ENCODE data around the gene FGF14.

FGF14 gene

GRCh38 chr13:102237230-102237629 is 164.6 kb downstream of the FGF14 start:
- DNase-seq: no peak

DNA sequence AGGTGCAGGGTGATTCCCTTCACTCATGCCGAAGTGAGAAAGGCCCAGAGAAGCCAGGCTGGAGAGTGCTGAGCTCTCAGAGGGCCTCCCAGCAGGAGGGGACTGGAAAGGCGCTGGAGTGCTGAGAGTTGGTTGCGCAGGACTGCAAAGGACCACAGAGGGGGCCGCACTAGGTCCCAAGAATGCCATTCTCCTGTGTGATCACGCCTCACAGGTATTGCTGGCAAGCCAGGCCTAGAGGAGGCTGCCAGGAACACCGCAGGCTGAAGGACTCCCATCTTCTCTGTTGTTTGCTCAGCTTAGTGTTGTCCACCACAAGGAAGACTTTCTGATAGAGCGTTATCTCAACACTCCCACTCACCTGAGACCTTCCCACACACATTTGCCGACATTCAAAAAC is 165.0 kb downstream of the FGF14 start:
- no peak for DNase-seq

DNA sequence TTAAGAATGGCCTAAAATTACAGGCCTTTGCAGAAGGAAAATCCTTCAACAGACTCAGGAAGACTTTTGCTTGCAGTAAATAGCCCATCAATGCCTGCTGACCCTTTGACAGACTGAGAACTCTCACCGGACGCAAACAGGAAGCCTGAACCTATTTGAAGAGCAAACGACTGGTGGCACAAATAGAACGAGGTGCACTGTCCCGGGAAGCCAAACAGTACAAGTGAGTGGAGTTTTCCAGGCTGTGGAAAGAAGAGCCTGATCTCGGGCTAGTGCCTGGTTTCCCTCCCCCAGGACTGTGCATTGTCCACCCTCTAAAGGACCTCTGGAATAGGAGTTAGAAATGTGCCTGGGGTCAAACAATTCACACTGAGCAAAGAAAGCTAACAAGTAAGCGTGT is 165.5 kb downstream of the FGF14 start:
- DNase-seq: no peak

DNA sequence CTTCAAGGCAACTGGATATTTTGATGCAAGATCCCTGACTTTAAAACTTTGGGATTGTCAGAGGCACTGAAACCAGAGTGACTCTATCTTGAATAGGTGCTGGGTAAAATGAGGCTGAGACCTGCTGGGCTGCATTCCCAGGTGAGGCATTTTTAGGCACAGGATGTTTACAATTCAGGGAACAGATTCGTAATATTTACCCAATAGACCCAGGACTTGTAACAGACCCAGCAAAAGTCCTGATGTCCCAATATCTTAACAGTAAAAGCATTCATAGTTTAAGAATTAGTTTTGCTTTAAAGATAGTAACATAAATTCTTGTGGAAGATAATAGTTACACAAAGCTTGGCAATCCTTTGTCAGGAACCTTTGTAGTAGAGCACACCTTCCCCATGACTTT is 166.2 kb downstream of the FGF14 start:
- DNase-seq: no peak

DNA sequence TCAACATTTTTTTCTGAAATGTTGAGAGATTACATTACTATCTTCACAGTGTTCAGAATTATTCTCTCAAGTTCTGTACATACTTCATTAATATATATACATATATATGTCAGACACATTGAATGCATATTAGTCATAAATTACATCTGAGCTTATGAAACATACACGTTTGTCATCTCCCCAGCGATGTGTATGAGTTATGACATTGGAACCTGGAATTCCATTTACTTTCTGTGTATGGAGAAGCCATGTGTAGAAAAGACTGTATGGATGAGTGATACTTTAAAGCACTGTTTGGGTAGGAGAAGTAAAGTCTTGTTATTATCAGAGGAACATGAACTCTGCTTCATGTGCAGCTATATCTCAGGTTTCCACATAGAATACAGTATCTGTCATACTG is 167.2 kb downstream of the FGF14 start:
- DNase-seq: no peak

GRCh38 chr13:102233566-102234208 is 168.2 kb downstream of the FGF14 start:
- DNase-seq: no peak

DNA sequence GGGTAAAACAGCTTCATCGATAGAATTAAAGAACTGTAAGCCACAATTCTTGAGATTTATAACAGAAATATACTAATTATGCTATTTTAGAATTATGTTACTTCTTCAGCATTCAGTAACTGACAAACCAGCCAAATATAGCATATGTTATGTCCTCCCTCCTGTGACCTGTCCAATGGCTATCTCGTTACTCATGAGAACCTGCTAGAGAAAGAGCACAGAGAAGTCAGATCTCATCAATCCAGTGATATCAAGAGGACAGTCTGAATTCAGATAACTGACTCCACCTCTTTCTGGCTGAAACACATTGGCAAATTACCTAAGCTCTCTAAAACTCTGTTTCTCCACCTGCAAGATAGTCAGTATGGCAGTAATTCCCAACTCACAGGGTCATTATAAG is 170.4 kb downstream of the FGF14 start:
- no peak for DNase-seq

- DNase-seq: no peak
These were observed 174.1 kb downstream of the FGF14 start for GRCh38 chr13:102227741-102228140.

DNA sequence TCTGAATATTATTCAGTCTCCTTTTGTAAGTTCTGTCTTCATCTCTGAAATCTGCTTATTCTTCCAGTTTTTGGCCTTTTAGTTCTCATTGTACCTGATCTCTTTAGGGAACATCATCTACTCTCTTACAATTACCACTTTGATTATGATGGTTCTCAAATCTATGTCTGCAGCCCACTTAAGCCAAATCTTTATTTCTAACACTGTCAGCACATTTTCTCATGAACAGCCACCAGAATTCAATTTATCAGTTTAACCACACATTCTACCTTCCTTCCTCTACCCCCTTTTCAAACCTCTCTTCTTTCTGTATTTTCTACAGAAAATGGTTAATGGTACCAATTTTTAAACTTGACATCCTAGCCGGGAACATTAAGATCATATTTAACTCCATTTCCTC is 175.3 kb downstream of the FGF14 start:
- no peak for DNase-seq

DNA sequence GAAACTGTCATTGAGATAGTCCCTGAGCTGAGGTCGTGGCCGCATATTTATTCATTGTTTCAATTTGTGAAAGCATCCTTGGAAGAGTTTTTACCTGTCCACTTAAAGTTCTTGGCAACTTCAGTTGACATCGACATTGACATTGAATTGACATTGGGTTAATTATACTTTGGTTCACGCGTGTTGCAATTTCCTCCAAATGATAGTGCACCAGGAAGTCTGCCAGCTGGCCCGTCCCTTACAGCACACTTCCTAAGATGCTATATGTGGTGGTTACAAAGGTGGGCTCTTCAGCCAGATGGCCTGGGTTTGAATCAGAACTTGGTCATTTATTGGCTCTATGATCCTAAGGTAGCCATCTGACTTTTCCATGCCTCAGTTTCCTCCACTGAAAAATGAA is 176.0 kb downstream of the FGF14 start:
- no peak for DNase-seq

DNA sequence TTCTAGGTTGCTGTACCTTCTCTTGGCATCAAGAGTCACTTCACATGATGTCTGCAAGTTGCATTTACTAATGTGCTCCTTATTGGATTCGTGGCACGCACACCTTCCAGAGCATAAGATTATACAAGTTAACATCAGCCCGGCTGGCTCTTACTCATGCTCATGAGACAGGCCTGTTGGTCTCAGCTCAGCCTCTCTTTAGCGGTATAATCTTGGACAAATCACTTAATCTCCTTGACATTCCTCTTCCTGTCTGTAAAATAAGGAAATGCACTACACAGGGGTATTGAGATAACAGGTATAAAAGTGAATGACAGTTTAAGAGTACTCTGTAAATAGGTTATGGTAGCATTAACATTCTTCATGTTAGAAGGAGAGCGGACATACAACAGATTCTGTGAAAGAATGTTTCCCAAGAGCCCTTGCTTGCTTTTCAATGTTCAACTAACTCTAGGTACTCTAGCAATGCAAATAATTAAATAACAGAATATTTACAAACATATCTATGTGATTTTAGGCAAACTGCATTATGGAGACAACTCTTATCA is 181.1 kb downstream of the FGF14 start:
- DNase-seq: no peak

- no peak for DNase-seq
These were observed 186.9 kb downstream of the FGF14 start for GRCh38 chr13:102214956-102215355.

DNA sequence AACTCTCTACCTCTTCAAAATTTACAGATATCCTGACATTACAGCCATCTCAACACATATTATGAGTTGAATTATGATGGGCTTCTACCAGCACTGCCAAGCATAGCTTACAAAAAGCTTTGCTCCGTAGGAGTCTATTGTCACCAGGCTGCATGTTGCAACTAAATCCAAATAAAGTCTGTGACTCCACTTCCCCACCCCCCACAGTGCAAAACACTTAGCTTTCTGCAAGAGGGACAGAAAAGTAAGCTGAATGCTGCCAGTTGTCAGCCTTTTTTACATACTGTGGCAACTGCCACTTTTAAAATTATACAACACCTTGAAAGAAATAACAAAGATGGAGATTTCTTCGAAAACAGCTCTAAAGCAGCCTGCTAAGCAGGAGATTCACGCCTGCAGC is 189.1 kb downstream of the FGF14 start:
- DNase-seq: no peak

GRCh38 chr13:102208347-102208746 is 193.5 kb downstream of the FGF14 start:
- no peak for DNase-seq

GRCh38 chr13:102207680-102208342 is 194.0 kb downstream of the FGF14 start:
- no peak for DNase-seq

DNA sequence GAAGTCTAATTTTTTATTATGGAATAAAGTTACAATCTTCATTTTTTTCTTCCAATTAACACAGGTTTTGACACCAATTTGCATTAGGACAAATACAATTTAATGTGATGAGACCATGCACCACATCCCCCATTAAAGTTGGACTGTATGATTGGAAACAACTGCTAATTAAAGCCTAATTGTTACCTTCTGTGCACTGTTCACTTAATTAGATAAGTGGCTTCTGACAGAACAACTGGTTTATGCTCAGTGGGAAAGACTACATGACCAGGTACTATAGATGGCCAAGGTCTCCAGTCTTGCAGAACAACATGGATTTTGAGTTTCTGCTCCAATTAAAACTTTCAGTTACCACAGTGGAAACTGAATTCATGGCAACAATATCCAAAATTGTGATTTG is 198.1 kb downstream of the FGF14 start:
- DNase-seq: no peak

DNA sequence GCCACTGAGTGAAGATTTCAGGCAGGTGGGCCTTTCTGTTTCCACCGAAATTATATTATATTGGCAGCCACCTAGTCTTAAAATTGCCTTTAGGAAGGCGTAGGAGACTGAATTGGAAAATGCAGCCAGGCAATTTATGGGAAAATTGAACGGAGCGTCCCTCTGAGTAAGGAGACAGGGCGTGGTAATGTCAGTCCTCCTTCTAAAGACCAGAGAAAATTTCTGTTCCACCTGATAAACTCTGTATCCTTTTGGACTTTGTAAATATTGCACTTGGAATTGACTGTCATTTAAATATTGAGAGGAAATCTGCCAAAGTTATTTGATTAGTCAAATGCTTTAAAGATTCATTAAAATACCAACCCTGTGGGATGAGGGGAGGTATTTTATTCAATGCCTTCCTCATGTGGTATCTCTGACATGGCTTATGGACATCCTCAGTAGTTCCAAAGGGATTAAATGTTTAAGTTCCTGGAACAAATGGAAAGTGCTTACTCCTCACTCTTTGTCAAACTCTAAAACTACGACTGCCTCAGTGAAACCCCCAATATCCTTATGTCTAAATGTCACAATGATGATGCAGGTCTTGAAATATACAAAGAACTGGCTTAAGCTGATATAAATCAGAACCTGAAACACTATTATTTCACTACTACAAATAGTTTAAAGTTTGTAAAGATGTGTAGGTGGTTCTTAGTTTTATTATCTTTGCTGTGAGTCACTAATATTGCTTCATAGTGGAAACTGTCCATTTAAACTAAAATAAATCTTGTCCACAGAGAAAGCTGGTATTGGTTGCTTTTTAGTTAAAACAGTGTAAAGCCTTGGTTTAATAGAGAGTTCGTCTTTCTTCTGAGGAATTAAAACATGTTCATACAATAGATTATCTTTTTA is 203.2 kb downstream of the FGF14 start:
- no peak for DNase-seq

- no peak for DNase-seq
These were observed 204.7 kb downstream of the FGF14 start for GRCh38 chr13:102197193-102197592.

GRCh38 chr13:102195566-102196462 is 206.0 kb downstream of the FGF14 start:
- DNase-seq: no peak

GRCh38 chr13:102192858-102193257 is 209.0 kb downstream of the FGF14 start:
- DNase-seq: no peak

GRCh38 chr13:102191951-102192502 is 209.8 kb downstream of the FGF14 start:
- no peak for DNase-seq

DNA sequence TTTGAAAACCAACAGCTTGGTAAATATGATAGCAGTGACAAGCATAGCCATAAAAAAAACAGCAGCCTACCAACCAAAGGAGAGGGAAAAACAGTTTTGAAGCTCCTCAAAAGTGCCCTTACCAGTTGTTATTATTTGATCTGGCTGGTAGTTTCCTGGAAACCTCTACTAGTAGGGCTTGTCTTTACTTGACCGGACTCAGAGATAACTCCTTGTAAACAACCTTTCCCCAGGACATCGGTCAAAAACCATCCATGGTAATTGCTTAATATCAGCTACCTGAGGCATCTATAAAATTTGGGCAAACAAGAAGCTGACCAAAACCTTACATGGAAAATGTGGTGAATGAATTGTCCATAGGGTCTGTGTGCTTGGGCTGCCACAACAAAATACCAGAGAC is 210.9 kb downstream of the FGF14 start:
- no peak for DNase-seq
